Common myeloid progenitor, CD34-positive (primary cell): ENCODE results near the gene TMEM258.

Experiments
- CTCF ChIA-PET: fragments of 350-600 bp; sonication (Branson Sonifier 250); formaldehyde crosslinking; loops from one replicate; lab custom pipeline; 2021; ENCODE audit warnings: antibody characterized with exemption; lab: Charles Lee
- POLR2A ChIA-PET: fragments of 350-600 bp; sonication (Branson Sonifier 250); formaldehyde crosslinking; loops from one replicate; lab custom pipeline; 2021; ENCODE audit warnings: antibody characterized with exemption; lab: Charles Lee
- DNase-seq, 3 donors: peaks; one replicate each; pipeline versions ENCODE4 v3.0.0 to v3.0.0-alpha.2; 2013
- H3K27ac ChIP-seq, 2 experiments: 1 replicate in 1 of 2; 2 replicates in 1 of 2; pipeline ENCODE4 v1.7.0; 2013; ENCODE audit warnings: inconsistent platforms in 2 of 2, low read length in 2 of 2, mild to moderate bottlenecking in 2 of 2, low read depth in 1 of 2, moderate library complexity in 1 of 2; ENCODE audit not compliant: severe bottlenecking in 2 of 2, insufficient read depth in 1 of 2, poor library complexity in 1 of 2
- H3K27me3 ChIP-seq, 5 experiments: replicated peaks in 2 of 5; 1 replicate in 3 of 5; 2 replicates in 2 of 5; pipeline versions ENCODE4 v1.6.1 to v1.7.0; 2013; ENCODE audit warnings: low read length in 4 of 5, mild to moderate bottlenecking in 2 of 5, moderate library complexity in 2 of 5, inconsistent platforms in 1 of 5; ENCODE audit not compliant: insufficient read depth in 5 of 5, control insufficient read depth in 4 of 5
- H3K36me3 ChIP-seq, 4 experiments: 1 replicate in 2 of 4; 2 replicates in 2 of 4; pipeline versions ENCODE4 v1.6.1 to v1.7.0; 2013; ENCODE audit warnings: low read length in 3 of 4, control low read depth in 1 of 4, mild to moderate bottlenecking in 1 of 4; ENCODE audit not compliant: control insufficient read depth in 4 of 4, insufficient read depth in 4 of 4
- H3K4me1 ChIP-seq, 4 experiments: 1 replicate in 3 of 4; 2 replicates in 1 of 4; pipeline versions ENCODE4 v1.6.1 to v1.7.1; 2013; ENCODE audit warnings: low read length in 3 of 4, mild to moderate bottlenecking in 3 of 4, control low read depth in 1 of 4, inconsistent platforms in 1 of 4, moderate library complexity in 1 of 4; ENCODE audit not compliant: control insufficient read depth in 4 of 4, insufficient read depth in 4 of 4; ENCODE audit errors: control extremely low read depth in 1 of 4
- H3K4me3 ChIP-seq, 7 experiments: 1 replicate in 4 of 7; 2 replicates in 3 of 7; pipeline versions ENCODE4 v1.5.1 to v1.7.0; 2013; ENCODE audit warnings: mild to moderate bottlenecking in 7 of 7, low read length in 6 of 7, moderate library complexity in 6 of 7, inconsistent platforms in 2 of 7, low read depth in 2 of 7, control low read depth in 1 of 7; ENCODE audit not compliant: insufficient read depth in 4 of 7, control insufficient read depth in 1 of 7; ENCODE audit errors: extremely low read depth in 1 of 7
- H3K9me3 ChIP-seq, 5 experiments: 1 replicate in 4 of 5; 2 replicates in 1 of 5; pipeline versions ENCODE4 v1.6.1 to v1.7.1; 2013; ENCODE audit warnings: low read length in 4 of 5, mild to moderate bottlenecking in 2 of 5, inconsistent platforms in 1 of 5, low read depth in 1 of 5, moderate library complexity in 1 of 5; ENCODE audit not compliant: control insufficient read depth in 4 of 5, insufficient read depth in 2 of 5; ENCODE audit errors: control extremely low read depth in 1 of 5
- WGBS: methylation state at CpG from one replicate; pipeline ENCODE4 v1.1.5; 2013; ENCODE audit not compliant: insufficient coverage; 5-methylcytosine and 5-hydroxymethylcytosine counted together

The TMEM258 gene

DNA sequence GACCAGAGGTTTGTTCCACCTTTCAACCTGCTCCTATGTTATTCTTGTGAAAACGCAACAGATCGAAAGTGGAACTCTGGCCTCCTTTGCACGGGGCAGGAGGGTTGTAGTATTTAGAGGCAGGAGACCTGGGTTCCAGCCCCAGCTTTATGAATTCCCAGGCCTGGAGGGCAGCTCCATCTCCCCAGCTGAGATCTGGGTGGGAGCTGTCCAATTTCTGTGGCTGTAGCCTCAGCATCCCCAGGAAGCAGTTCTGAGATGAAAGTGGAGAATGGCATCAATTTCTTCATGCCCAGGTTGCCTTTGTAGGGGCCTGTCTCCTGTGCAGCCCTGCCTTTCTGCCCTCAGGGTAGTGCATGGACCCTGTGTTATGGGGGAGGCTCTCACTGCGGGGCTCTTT lies 39.8 kb upstream of the TMEM258 start:
- no peak for DNase-seq
- no peaks in the 10 kb centered on the region for H3K27me3 ChIP-seq
- CTCF ChIA-PET: interaction anchor here (1.5 to 2.3 kb wide), 7 partner anchors 10 to 35 kb away, joined by 3 to 12 read pairs (median 6); partner anchors contain the start of gene FADS1
- H3K36me3 ChIP-seq: peaks cover 0 to 56% (median under 1%) of the 10 kb centered on the region in 4 experiments
- peak overlapping the region in 4 of 7 experiments; percentile 17 to 97 (median 34) for H3K4me3 ChIP-seq
- WGBS: 88% methylated on average over 3 of the region's 4 CpGs
- H3K27ac ChIP-seq: peak overlapping the region in 1 of 2 experiments; percentile 12
- POLR2A ChIA-PET: interaction anchor here (0.8 to 1.9 kb wide), 2 partner anchors 17 to 39 kb away, joined by 3 to 5 read pairs; partner anchors contain the start of gene FEN1
- H3K9me3 ChIP-seq: no peaks in the 10 kb centered on the region
- peaks cover 23 to 84% (median 77%) of the 10 kb centered on the region in 4 experiments for H3K4me1 ChIP-seq

DNA sequence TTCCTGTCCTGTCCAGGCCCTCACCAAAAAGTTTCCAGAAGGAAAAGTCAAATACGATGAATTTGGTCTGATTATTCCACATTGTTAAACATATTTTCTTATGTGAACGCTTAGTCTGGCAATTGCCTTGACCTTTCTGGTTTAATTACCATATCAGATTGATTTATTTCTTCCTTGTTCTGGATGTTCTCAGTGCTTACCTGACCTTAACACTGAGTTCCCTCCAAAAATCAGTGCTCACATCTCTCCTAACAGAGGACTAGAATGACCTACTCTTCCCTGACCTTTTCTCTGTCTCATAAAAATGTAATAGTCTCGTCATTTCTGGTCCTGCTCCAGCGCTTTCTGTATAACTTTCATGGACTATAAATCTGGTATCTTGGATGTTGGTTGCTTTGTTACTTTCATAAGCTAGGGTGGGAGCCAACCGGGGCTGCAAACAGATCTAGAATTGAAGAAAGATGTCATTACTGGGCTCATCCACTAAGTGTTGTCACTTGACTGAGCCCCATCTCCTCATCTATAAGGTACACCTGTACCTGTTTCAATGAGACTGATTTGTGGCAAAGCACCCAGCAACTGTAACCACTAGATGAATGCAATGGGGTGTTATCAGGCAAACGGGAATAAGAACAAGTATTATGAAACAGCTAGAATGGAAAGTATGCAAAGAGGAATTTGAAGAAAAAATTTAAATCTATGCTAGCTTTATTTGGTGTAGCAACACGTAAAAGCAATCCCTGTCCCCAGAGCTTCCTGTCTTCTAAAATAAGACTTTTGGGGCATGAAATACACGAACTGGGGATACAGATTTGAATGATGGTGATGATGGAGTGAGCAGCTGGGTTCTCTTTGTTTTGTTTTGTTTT lies 38.1 kb upstream of the TMEM258 start:
- 58% methylated on average over 7 of the region's 8 CpGs for WGBS
- POLR2A ChIA-PET: interaction anchor here (1.9 kb wide), 1 partner anchor 16 kb away, joined by 5 read pairs; no protein-coding TSS in a partner anchor
- H3K4me3 ChIP-seq: peak overlapping the region in 5 of 7 experiments; percentile 17 to 97 (median 90)
- no peaks in the 10 kb centered on the region for H3K9me3 ChIP-seq
- peaks cover 0 to 46% (median 0%) of the 10 kb centered on the region in 4 experiments for H3K36me3 ChIP-seq
- peaks cover 25 to 85% (median 77%) of the 10 kb centered on the region in 4 experiments for H3K4me1 ChIP-seq
- no peak for DNase-seq
- CTCF ChIA-PET: interaction anchor here (1.1 to 4.8 kb wide), 13 partner anchors 8 to 33 kb away, joined by 3 to 50 read pairs (median 5); partner anchors contain the start of gene FADS1
- H3K27ac ChIP-seq: peak overlapping the region in 1 of 2 experiments; percentile 11
- H3K27me3 ChIP-seq: no peaks in the 10 kb centered on the region

DNA sequence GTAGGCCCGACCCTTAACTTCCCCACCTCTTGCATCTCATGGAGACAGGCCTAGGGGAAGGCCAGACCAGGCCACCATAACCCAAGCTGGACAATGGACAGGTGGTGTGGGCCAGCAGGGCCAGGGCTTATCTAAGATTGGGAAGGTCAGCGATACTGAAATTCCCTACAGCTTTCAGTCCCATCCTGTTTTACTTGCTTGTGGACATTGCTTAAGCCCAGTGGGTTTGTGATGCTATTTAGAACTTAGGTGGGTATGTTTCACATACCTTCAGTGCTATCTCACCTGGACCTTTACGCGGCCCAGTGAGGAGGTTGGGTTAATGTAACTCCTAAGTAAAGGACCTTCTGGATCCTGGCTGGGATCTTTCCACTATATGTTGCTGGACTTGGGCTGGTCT lies 37.4 kb upstream of the TMEM258 start:
- Histone ChIP-seq H3K4me3 (peak overlapping the region in 5 of 7 experiments; percentile 81 to 97 (median 90)), H3K9me3 (no peaks in the 10 kb centered on the region), H3K36me3 (peaks cover 0 to 46% (median 0%) of the 10 kb centered on the region in 4 experiments), H3K27me3 (no peaks in the 10 kb centered on the region), H3K4me1 (peaks cover 24 to 79% (median 70%) of the 10 kb centered on the region in 4 experiments), H3K27ac (peak overlapping the region in 1 of 2 experiments; percentile 79)
- ChIA-PET CTCF (interaction anchor here (1.3 to 4.8 kb wide), 4 partner anchors 10 to 33 kb away, joined by 3 to 50 read pairs (median 8); partner anchors contain the start of gene FADS1), POLR2A (interaction anchor here (1.0 to 3.4 kb wide), 2 partner anchors 12 to 13 kb away, joined by 3 to 40 read pairs; partner anchors contain the start of gene FADS1)
- WGBS: no CpG with 5 or more reads among the region's 4 CpGs
- DNase-seq: no peak

- ChIA-PET POLR2A (interaction anchor here (0.5 to 3.4 kb wide), 4 partner anchors 12 to 394 kb away, joined by 3 to 40 read pairs (median 3); partner anchors contain the start of gene FADS1), CTCF (interaction anchor here (0.8 to 4.8 kb wide), 12 partner anchors 9 to 76 kb away, joined by 3 to 50 read pairs (median 6); partner anchors contain the start of gene FADS1)
- DNase-seq: peak; percentile 46 to 69 (median 58)
- Histone ChIP-seq H3K9me3 (no peaks in the 10 kb centered on the region), H3K27ac (peak overlapping the region; percentile 40 to 79), H3K36me3 (peaks cover 0 to 40% (median 0%) of the 10 kb centered on the region in 4 experiments), H3K4me3 (peak overlapping the region; percentile 53 to 97 (median 84)), H3K27me3 (no peaks in the 10 kb centered on the region), H3K4me1 (peaks cover 24 to 71% (median 65%) of the 10 kb centered on the region in 4 experiments)
- WGBS: under 1% methylated on average over 53 of the region's 55 CpGs
Measured at GRCh38 chr11:61828629-61829407, 36.4 kb upstream of the TMEM258 start.

DNA sequence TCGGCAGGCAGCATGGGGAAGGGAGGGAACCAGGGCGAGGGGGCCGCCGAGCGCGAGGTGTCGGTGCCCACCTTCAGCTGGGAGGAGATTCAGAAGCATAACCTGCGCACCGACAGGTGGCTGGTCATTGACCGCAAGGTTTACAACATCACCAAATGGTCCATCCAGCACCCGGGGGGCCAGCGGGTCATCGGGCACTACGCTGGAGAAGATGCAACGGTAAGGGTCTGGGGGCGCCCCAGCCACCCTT lies 35.9 kb upstream of the TMEM258 start:
- ChIA-PET POLR2A (interaction anchor here (0.6 to 3.4 kb wide), 2 partner anchors 12 to 394 kb away, joined by 3 to 40 read pairs; partner anchors contain the start of gene FADS1), CTCF (interaction anchor here (0.8 to 4.8 kb wide), 8 partner anchors 12 to 76 kb away, joined by 3 to 50 read pairs (median 6); partner anchors contain the start of gene FADS1)
- Histone ChIP-seq H3K27me3 (no peaks in the 10 kb centered on the region), H3K36me3 (peaks cover 0 to 35% (median 0%) of the 10 kb centered on the region in 4 experiments), H3K27ac (peak overlapping the region in 1 of 2 experiments; percentile 79), H3K9me3 (no peaks in the 10 kb centered on the region), H3K4me3 (peak overlapping the region; percentile 53 to 97 (median 84)), H3K4me1 (peaks cover 24 to 66% (median 59%) of the 10 kb centered on the region in 4 experiments)
- DNase-seq: no peak
- 0% methylated on average over 16 of the region's 16 CpGs for WGBS
